HepG2 (cell line): ENCODE measurements around the gene SMAD3. TPM values are rescaled to one million over a fixed set of nuclear protein-coding genes. Genes with fewer than 3 reads are reported as not detected.

Experiments used
- ARID4A ChIP-seq: sonication (generic); formaldehyde crosslinking; IDR thresholded peaks from 2 replicates; pipeline ENCODE4 v1.5.0; 2020; ENCODE audit warnings: mild to moderate bottlenecking, missing genetic modification reagents, borderline replicate concordance
- FOXA3 ChIP-seq: IDR thresholded peaks from 2 replicates; pipeline ENCODE4 v1.6.1; 2016; ENCODE audit warnings: missing genetic modification reagents, missing compliant biosample characterization
- HES4 ChIP-seq: sonication (generic); formaldehyde crosslinking; IDR thresholded peaks from 2 replicates; pipeline ENCODE4 v1.9.0; 2021; ENCODE audit warnings: mild to moderate bottlenecking, missing genetic modification reagents, borderline replicate concordance
- IKZF4 ChIP-seq: sonication (generic); formaldehyde crosslinking; IDR thresholded peaks from 2 replicates; pipeline ENCODE4 v1.5.1; 2020; ENCODE audit warnings: borderline replicate concordance, mild to moderate bottlenecking, low read depth, missing genetic modification reagents; ENCODE audit errors: not compliant biosample characterization
- MIXL1 ChIP-seq: IDR thresholded peaks from 2 replicates; pipeline ENCODE4 v1.6.1; 2016
- MTF1 ChIP-seq: sonication (generic); formaldehyde crosslinking; IDR thresholded peaks from 2 replicates; pipeline ENCODE4 v1.5.0; 2020; ENCODE audit warnings: missing genetic modification reagents
- SP2 ChIP-seq: sonication (generic); formaldehyde crosslinking; IDR thresholded peaks from 2 replicates; pipeline ENCODE4 v1.5.1; 2020; ENCODE audit warnings: mild to moderate bottlenecking, missing genetic modification reagents
- SRY ChIP-seq: sonication (generic); formaldehyde crosslinking; IDR thresholded peaks from 2 replicates; pipeline ENCODE4 v1.8.0; 2022; ENCODE audit warnings: mild to moderate bottlenecking, missing genetic modification reagents
- TOE1 ChIP-seq: sonication (generic); formaldehyde crosslinking; IDR thresholded peaks from 2 replicates; pipeline ENCODE4 v1.4.0; 2020; ENCODE audit warnings: mild to moderate bottlenecking, missing genetic modification reagents
- TRIM22 ChIP-seq: fragments of 450-650 bp; IDR thresholded peaks from 2 replicates; pipeline ENCODE4 v1.6.1; 2017
- ZFP62 ChIP-seq: sonication (generic); formaldehyde crosslinking; IDR thresholded peaks from 2 replicates; pipeline ENCODE4 v1.4.0; 2020; ENCODE audit warnings: missing genetic modification reagents
- ZHX2 ChIP-seq, 2 experiments: sonication (generic) in 1 of 2; formaldehyde crosslinking in 1 of 2; IDR thresholded peaks; 2 replicates each; pipeline versions ENCODE4 v1.6.1 to v1.9.0; 2014 to 2022; ENCODE audit warnings: antibody characterized with exemption in 1 of 2, borderline replicate concordance in 1 of 2, inconsistent platforms in 1 of 2, low read depth in 1 of 2, missing genetic modification reagents in 1 of 2
- ZUFSP ChIP-seq: sonication (generic); formaldehyde crosslinking; IDR thresholded peaks from 2 replicates; pipeline ENCODE4 v1.9.0; 2021; ENCODE audit warnings: missing genetic modification reagents, mild to moderate bottlenecking, borderline replicate concordance
- polyA plus RNA-seq, 8 experiments: library from polyadenylated mRNA; depleted of rRNA in 3 of 8; stranded (reverse) in 7 of 8; unstranded in 1 of 8; fragments of >200 nt; fragmentation: Illumina TruSeq in 4 of 8; extraction: Trizol in 4 of 8; gene quantifications; 2 replicates each; pipeline versions ENCODE4 v1.2.1 to v1.2.3, GENCODE V29; 2011 to 2016; ENCODE audit warnings: low read depth in 4 of 8, missing spikeins in 1 of 8, mixed read lengths in 1 of 8; ENCODE audit not compliant: insufficient read depth in 1 of 8
- total RNA-seq, 5 experiments: library from RNA; depleted of rRNA; stranded (reverse); fragments of >200 nt; fragmentation: Illumina TruSeq; extraction: Trizol; gene quantifications; 2 replicates each; pipeline ENCODE4 v1.2.3, GENCODE V29; 2016; ENCODE audit warnings: low read depth in 1 of 5
- TF ChIP-seq, protein P1 (sequence below): sonication (generic); formaldehyde crosslinking; conservative IDR thresholded peaks from 2 replicates; pipeline ENCODE4 v1.5.0; 2020; ENCODE audit warnings: missing genetic modification reagents

SMAD3 gene
- total and polyA plus RNA-seq, 2 of the 13 experiments (the other 11 are each of a cell fraction or from before 2014, with no cell fraction given), result 8.6 to 56.3 TPM

- TF ChIP-seq SRY (CRISPR knock-in tag) (no peak), IKZF4 (CRISPR knock-in tag) (no peak), FOXA3 (CRISPR knock-in tag) (peak; percentile 95), TRIM22 (no peak), ZFP62 (no peak), ZUFSP (no peak), HES4 (no peak), SP2 (CRISPR knock-in tag) (no peak), TOE1 (0 out of 2 replicates have a peak, but pooled peaks have one; percentile 46), MIXL1 (CRISPR knock-in tag) (peak; percentile 62; the same call in 1 of the 2 replicates), ARID4A (peak; percentile 75; the same call in 1 of the 2 replicates), MTF1 (CRISPR knock-in tag) (0 out of 2 replicates have a peak, but pooled peaks have one; percentile 32), ZHX2 (IDR thresholded peaks at IDR 0.05; ENCODE audit: low read depth) (peak; percentile 71; the same call in 1 of the 2 replicates), ZHX2 (CRISPR knock-in tag; IDR thresholded peaks at IDR 0.05; ENCODE audit: borderline replicate concordance) (0 out of 2 replicates have a peak, but pooled peaks have one; percentile 27)
- TF ChIP-seq, protein P1, sequence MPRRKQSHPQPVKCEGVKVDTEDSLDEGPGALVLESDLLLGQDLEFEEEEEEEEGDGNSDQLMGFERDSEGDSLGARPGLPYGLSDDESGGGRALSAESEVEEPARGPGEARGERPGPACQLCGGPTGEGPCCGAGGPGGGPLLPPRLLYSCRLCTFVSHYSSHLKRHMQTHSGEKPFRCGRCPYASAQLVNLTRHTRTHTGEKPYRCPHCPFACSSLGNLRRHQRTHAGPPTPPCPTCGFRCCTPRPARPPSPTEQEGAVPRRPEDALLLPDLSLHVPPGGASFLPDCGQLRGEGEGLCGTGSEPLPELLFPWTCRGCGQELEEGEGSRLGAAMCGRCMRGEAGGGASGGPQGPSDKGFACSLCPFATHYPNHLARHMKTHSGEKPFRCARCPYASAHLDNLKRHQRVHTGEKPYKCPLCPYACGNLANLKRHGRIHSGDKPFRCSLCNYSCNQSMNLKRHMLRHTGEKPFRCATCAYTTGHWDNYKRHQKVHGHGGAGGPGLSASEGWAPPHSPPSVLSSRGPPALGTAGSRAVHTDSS (CRISPR knock-in tag), result no peak
Observed at GRCh38 chr15:67146875-67147381, 81.5 kb downstream of the SMAD3 start (continued).
